ENCODE results near the gene NKX6-2.
A peak's percentile ranks its signal among the peaks of the same experiment; 100 is the strongest.
"Not testable (repeated sequence)": the region's sequence is repeated elsewhere in the genome, so short reads cannot be mapped to it uniquely, and the experiment has no call there.

NKX6-2 gene

GRCh38 chr10:132774902-132775863 is 10.8 kb downstream of the NKX6-2 start (continued):
- no peak for TF ChIP-seq RBAK (tag by site-specific recombination; IDR thresholded peaks at IDR 0.05)
- TF ChIP-seq ZFHX2 (tag by site-specific recombination; conservative IDR thresholded peaks at IDR 0.05), result peak; percentile 40
- TF ChIP-seq EGR2 (tag by site-specific recombination; IDR thresholded peaks at IDR 0.05; ENCODE audit: low read depth), result 0 out of 2 replicates have a peak, but pooled peaks have one; percentile 13
- no peak for TF ChIP-seq ATF2 (tag by site-specific recombination; IDR thresholded peaks at IDR 0.05; ENCODE audit: low read depth)
- TF ChIP-seq CTCF (tag by site-specific recombination; IDR thresholded peaks at IDR 0.05), result no peak
- TF ChIP-seq ZNF548 (tag by site-specific recombination; IDR thresholded peaks at IDR 0.05), result no peak
- TF ChIP-seq ZNF677 (tag by site-specific recombination; IDR thresholded peaks at IDR 0.05), result no peak
- no peak for TF ChIP-seq MEIS1 (CRISPR knock-in tag; IDR thresholded peaks at IDR 0.05; ENCODE audit: borderline replicate concordance)

- no peaks in the 10 kb centered on the region for H3K36me3 ChIP-seq (ENCODE audit: control insufficient read depth in 2 of 2, insufficient read depth in 1 of 2, low read length in 2 of 2)
- POLR2A ChIA-PET, result no interaction called here
- no peaks in the 10 kb centered on the region for H3K4me1 ChIP-seq (ENCODE audit: control insufficient read depth, insufficient read depth, low read length)
- TF ChIP-seq ZNF677 (tag by site-specific recombination; IDR thresholded peaks at IDR 0.05), result no peak
- TF ChIP-seq GLIS2 (tag by site-specific recombination; IDR thresholded peaks at IDR 0.05), result no peak
- TF ChIP-seq ZNF23 (tag by site-specific recombination; IDR thresholded peaks at IDR 0.05; ENCODE audit: borderline replicate concordance), result no peak
- peak; percentile 3; the same call in 1 of the 2 replicates for TF ChIP-seq KLF1 (tag by site-specific recombination; IDR thresholded peaks at IDR 0.05)
- no peak for TF ChIP-seq ZSCAN18 (tag by site-specific recombination; IDR thresholded peaks at IDR 0.05)
- TF ChIP-seq SCRT1 (tag by site-specific recombination; IDR thresholded peaks at IDR 0.05; ENCODE audit: borderline replicate concordance), result no peak
- no peak for TF ChIP-seq ZNF426 (tag by site-specific recombination; IDR thresholded peaks at IDR 0.05)
- CTCF ChIA-PET, result no interaction called here
- no peak overlapping the region for H3K4me3 ChIP-seq (ENCODE audit: low read depth, low read length)
- no peak overlapping the region for H3K27ac ChIP-seq (ENCODE audit: extremely low read depth, low read depth, low read length)
- H3K9me3 ChIP-seq (ENCODE audit: control insufficient read depth, insufficient read depth, low read depth, low read length), result no peaks in the 10 kb centered on the region
Observed at GRCh38 chr10:132774181-132774901, 11.6 kb downstream of the NKX6-2 start.

GRCh38 chr10:132772816-132773215 is 13.1 kb downstream of the NKX6-2 start:
- H3K36me3 ChIP-seq (ENCODE audit: control insufficient read depth in 2 of 2, insufficient read depth in 1 of 2, low read length in 2 of 2); H3K4me3 ChIP-seq (ENCODE audit: low read depth, low read length); H3K9me3 ChIP-seq (ENCODE audit: control insufficient read depth, insufficient read depth, low read depth, low read length); CTCF ChIA-PET; H3K4me1 ChIP-seq (ENCODE audit: control insufficient read depth, insufficient read depth, low read length); POLR2A ChIA-PET; H3K27ac ChIP-seq (ENCODE audit: extremely low read depth, low read depth, low read length): not testable (repeated sequence)

All from HEK293 (cell line).